HG03575 (cell line): ENCODE measurements around the gene PTPRM.

Source experiments
- ATAC-seq: cut with Tn5 transposase; IDR thresholded peaks from one replicate; pipeline ENCODE4 v1.9.1; 2021; ENCODE audit not compliant: unreplicated experiment, insufficient number of reproducible peaks, low FRiP score; ENCODE audit errors: extremely low read depth

Gene PTPRM

GRCh38 chr18:8186413-8186812 lies 619.3 kb downstream of the PTPRM start:
- ATAC-seq, result no peak

DNA sequence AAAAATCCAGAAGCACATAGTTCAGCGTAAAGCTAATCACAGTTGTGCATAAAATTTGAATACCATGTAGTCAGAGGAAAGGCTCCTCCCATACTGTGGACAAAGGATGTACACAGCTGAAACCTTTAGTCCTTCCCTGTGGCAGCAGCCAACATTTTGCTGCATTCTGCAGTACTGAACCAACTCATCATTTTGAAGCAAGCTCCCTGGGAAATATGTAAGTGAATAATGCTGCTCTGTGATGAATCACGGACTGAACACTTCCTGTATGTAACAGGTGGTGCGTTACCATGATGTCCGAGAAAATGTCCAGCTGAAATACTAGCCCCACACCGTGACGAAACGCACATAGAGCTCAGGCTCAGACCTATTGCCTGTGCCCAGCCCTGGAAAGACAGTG lies 621.1 kb downstream of the PTPRM start:
- no peak for ATAC-seq

- no peak for ATAC-seq
Measured at GRCh38 chr18:8190980-8191379, 623.9 kb downstream of the PTPRM start.

DNA sequence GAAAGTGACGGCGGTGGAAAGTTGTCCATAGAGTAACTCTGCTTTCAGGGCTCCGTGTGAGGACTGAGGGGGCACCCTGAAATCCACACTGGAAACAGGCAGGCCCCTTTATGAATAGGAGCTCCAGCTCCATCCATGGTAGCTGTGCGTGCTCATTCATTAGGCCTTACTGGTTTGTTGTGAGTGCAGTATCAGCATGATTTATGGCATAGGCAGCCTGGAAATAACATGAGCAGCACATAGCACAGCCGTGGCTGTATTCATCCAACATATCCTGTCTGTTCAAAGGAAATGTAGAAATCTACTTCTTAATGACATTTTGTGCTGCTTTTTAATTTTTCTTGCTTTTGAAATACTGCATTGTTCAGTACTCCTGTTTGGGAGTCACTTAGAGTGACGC lies 627.3 kb downstream of the PTPRM start:
- ATAC-seq, result no peak

- no peak for ATAC-seq
Measured at GRCh38 chr18:8196238-8196637, 629.1 kb downstream of the PTPRM start.

DNA sequence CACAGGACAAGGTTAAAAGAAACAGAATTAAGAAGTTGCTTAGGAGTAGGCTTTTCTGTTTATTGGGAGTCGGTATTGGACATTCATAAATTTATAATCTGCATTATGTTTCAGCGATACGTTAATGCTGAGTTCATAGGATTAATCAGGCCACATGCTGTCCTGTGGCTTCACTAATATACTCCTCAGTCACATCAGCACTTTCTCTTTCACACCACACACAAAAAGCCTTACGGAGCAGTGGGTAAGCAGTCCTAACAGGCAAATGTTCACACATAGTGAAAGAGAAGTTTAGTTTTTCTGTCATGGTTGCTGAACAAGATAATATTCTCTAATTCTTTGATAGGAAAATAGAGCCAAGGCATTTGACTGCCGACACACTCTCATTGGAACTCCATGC lies 630.4 kb downstream of the PTPRM start:
- ATAC-seq, result no peak

DNA sequence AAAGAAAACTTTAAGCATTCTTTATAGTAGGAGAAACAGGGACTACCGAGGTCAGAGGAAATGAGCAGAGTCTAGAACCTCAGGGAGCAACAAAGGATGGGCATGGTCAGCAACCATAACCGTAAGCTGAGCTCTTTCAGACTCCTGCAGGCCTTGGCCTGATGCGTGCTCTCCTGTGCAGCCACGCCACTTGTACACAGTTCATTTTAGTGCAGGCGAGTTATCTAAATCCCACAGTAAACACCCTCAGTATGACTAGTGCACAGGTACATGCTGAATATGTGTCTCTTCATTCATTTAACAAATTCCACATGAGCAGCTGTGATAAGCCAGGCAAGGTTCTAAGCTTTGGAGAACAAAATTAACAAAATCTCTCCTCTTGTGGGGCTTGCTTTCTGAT lies 640.9 kb downstream of the PTPRM start:
- no peak for ATAC-seq

DNA sequence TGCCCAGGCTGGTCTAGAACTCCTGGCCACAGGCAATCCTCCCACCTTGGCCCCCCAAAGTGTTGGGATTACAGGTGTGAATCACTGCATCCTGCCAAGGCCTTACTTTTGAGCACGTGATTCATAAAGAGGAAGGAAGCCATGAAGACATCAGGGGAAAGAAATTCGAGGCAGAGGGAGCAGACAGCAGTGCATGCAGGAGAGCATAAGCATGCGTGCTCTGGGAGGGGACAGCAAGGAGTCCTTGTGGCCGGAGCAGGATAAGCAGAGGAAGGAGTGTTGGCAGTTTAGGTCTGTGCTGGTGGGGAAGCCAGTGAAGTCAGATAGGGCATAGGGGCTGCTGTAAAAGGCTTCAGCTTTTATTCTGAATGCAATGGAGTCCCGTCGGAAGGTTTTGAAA lies 641.6 kb downstream of the PTPRM start:
- ATAC-seq, result no peak

DNA sequence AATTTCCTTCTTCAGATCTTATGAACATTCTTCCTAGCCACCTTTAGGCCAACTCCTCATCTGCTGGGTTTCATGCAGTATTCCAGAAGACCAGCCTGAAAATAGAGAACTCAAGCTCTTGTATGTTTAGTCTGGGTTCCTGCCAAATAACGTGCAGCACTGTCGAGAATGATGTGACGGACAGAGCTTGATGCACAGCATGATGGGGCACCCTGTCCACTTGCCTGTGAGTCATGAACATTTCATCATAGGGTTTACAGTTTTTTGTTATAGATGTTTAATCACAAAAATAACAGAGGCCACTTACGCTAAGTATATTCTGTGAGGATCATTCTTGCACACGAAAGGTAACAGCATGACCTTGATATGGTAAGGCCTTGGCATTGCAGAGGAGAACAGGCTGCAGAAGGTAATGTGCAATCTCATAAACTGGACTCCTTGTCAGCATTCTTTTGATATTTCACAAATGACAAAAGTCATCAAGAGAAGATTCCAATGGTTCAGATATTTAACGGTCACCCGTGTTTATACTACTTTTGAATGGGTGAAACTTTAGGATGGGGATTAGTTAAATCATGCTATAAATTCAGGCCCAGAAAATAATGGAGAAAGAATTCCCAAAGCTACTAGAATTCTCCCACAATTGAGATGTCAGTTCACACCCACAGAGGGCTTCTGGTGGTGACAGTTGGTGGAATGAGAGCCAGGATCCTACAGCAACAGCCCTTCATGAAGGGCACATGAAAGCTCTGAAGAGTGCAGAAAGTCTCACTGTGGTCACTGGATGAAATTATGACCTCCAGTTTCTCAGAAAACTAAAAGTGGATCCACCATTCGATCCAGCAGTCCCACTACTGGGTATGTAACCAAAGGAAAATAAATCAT lies 646.0 kb downstream of the PTPRM start:
- no peak for ATAC-seq

GRCh38 chr18:8215741-8216140 lies 648.6 kb downstream of the PTPRM start:
- no peak for ATAC-seq

DNA sequence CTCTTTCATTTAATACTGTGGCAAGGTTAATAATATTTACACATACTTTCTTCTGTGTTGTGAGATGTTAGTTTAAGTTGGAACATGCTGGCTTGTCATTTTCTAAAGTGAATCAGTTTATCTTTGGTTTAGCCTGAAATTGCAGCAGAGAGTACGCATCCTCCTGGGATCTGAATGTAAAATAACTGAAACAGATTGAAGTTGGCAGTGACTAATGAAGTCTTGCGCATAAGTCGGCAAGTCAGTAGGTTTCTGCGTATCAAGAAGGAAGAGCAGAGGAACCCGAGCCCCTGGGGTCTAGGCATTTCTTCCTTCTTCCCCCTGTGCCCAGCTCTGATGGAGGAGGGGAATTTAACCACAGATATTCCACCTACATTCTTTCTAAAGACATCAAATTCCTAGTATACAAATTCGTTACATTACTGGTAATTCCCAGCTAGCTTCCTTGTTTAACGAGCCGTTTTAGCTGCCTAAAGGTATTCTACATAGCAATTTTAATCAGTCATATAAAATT lies 650.0 kb downstream of the PTPRM start:
- no peak for ATAC-seq

DNA sequence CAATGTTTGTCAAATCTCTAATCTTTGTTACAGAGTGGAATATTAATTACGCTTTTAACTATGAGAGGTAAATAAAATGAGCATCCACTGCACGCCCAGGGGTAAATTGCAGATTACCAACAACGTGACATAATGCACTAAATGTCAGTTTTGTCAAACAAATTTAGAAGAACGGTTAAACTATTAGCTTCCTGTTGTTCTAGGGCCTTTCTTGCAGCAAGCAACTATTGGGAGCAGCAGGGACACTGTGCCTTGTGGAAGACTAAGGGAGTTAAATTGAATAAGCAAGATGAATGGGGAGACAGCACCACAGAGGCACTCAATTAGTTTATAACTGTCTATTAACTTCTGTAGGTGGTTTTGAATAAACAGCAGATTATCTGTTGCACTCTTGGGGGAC lies 651.1 kb downstream of the PTPRM start:
- ATAC-seq, result no peak

- no peak for ATAC-seq
Measured at GRCh38 chr18:8221452-8221851, 654.3 kb downstream of the PTPRM start.

GRCh38 chr18:8224576-8224975 lies 657.5 kb downstream of the PTPRM start:
- no peak for ATAC-seq

DNA sequence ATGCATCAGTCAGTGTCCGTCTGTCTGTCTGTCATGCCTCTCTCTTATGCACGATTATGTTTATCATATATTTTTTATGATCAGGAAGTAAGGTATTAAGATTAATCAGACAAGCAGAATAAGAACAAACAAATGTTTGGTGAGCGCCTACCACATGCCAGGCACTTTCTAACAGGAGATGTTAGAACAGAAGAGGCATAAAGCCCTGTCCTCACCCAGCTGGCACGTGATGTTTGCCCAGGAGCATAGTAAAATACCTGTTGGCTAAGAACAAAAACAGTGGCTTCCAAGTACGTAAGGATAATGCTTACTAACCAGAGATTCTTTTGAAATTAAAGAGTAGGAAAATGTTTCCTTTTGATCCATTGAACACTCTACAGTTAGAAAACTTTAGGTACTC lies 661.9 kb downstream of the PTPRM start:
- no peak for ATAC-seq

GRCh38 chr18:8229787-8230186 lies 662.7 kb downstream of the PTPRM start:
- ATAC-seq, result no peak

DNA sequence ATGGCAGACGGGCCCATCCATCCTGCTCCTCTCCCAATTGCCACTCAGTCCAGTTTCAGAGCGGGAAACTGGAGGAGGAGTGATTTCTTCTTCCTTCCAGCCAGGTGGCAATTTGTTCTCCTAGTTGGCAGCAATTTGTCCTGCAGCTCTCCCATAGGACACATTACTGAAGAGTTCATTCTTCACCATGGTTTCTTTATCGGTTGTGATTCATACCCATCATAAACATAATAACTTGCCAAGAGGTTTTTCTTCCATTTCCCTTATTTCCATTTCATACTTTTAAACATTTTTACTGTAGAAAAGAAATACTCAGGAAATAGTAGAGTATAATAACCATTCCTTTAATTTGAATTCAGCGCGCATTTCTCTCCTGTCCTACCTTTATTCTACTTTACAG lies 664.2 kb downstream of the PTPRM start:
- ATAC-seq, result no peak

DNA sequence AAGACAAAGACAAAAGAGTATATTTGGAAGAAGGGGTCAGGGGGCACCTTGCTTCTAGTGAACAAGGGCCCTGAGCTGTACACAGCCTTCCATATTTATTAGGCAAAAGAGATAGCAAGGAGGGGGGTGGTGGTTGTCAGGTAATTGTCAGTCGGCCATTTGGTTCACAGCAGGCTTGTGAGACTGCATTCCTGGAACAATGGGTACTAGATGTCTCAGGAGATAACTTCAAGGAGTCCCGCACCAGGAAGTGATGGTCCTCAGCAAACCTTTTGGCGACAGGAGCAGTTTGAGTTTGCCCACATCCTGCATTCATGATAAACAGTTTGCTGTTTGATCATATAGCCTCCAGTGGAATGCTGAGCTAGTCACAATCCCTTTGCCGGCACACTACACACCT lies 665.7 kb downstream of the PTPRM start:
- ATAC-seq, result no peak

- no peak for ATAC-seq
Measured at GRCh38 chr18:8235894-8236293, 668.8 kb downstream of the PTPRM start.

DNA sequence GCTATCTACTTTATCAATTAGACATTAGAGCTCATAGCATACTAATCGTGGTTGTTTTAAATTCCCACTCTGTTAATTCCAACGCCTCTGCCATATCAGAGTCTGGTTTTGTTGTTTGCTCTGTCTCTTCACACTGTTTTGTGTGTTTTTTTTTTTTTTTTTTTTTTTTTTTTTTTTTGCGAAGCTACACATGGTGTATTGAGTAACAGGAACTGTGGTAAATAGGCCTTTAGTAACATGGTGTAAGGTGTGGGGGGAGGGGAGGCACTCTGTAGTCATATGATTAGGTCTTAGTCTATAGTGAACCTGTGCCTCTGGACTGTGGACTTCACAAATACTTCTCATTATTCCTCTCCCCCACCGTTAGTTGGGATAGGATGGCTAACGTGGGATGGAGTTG lies 671.4 kb downstream of the PTPRM start:
- ATAC-seq, result no peak

GRCh38 chr18:8241731-8242130 lies 674.6 kb downstream of the PTPRM start:
- no peak for ATAC-seq
